DLD1 (cell line): ENCODE measurements around the gene ZNF100.
"Not testable (repeated sequence)": the region's sequence is repeated elsewhere in the genome, so short reads cannot be mapped to it uniquely, and the experiment has no call there.

Experiments
- in situ Hi-C: cut with HindIII; loops from 2 replicates; pipeline ENCODE4 v1.10.0; 2017; ENCODE audit warnings: low sequenced_read_pairs

Gene ZNF100

DNA sequence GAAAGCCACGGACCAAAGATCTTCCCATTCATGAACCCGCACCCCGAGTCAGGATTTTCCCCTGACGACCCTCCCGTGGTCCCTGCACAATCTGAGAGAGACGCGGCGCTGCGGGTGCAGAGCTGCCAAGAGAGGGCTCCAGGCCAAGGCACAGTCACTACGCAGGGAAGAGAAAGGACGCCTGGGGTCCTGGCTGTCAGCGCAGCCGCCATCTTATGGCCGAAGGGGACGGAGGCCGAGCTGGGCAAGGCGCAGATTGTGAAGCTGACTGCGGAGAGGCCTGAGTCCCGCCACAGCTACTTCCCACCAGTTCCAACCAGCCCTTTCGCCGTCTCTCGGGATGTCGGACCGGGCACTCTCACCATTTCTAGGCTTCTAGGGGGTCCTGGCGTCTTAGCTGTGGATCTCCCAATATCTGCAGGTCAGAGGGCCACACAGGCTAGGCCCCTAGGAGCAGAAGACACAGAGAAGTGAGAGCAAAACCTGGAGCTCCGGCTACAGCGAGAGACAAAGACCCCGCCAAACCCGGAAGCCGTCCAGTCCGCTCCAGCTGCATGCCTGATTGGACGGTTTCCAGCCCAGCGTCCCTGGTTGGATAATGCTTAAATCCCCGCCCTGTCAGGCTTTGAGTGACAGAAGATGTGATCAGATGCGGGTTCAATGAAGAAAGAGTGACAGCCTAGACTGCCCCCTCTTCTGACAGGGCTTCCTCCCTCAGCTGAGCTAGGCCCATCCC lies at the start of gene ZNF100:
TSS of gene ZNF100 (minus strand) at position 515 of the 736 bp plus-strand sequence. CDS start at position 365, 150 bp downstream.
- in situ Hi-C loops, result no loop called here

- in situ Hi-C loops, result no loop called here
Measured at GRCh38 chr19:21812448-21812847, 45.1 kb upstream of the ZNF100 start.

DNA sequence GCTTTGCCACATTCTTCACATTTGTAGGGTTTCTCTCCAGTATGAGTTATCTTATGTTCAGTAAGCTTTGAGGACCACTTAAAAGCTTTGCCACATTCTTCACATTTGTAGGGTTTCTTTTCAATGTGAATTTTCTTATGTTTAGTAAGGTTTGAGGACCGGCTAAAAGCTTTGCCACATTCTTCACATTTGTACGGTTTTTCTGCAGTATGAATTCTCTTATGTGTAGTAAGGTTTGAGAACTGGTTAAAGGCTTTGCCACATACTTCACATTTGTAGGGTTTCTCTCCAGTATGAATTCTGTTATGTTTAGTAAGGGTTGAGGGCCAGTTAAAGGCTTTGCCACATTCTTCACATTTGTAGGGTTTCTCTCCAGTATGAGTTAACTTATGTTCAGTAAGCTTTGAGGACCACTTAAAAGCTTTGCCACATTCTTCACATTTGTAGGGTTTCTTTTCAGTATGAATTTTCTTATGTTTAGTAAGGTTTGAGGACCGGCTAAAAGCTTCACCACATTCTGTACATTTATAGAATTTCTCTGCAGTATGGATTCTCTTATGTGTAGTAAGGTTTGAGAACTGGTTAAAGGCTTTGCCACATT lies 41.1 kb upstream of the ZNF100 start:
- in situ Hi-C loops, result not testable (repeated sequence)

DNA sequence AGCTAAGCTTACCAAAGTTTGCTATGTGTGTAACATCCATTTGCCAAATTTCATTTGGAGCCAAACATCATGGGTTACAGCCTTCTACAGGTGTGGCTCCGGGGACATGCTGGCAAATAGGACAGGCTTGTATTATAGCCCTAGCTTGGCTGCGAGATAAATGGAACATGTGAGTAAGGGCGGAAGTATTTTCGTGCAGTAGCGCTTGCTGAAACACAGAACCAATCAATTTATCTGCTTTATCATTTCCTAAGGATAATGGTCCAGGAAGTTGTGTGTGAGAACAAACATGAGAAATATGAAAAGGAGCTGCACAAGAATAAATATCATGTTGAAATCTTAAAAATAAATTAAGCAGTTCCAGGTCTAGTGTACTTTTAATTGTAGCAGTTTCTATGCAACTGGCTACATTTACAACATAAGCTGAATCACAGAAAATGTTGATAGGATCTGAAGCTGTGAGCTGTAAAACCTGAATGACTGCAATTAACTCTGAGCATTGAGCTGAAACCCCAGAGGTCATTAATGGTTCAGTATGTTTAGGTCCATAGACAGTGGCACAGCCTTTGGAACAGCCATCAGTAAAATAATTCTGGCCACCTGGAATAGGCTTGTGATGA lies 22.2 kb upstream of the ZNF100 start:
- in situ Hi-C loops, result no loop called here

GRCh38 chr19:21786936-21787335 lies 19.6 kb upstream of the ZNF100 start:
- in situ Hi-C loops, result no loop called here

GRCh38 chr19:21775792-21776191 lies 8.4 kb upstream of the ZNF100 start:
- in situ Hi-C loops, result not testable (repeated sequence)

- in situ Hi-C loops, result not testable (repeated sequence)
Measured at GRCh38 chr19:21766705-21767064, 694 bp downstream of the ZNF100 start.

- in situ Hi-C loops, result no loop called here
Measured at GRCh38 chr19:21765151-21765550, 2.2 kb downstream of the ZNF100 start.

DNA sequence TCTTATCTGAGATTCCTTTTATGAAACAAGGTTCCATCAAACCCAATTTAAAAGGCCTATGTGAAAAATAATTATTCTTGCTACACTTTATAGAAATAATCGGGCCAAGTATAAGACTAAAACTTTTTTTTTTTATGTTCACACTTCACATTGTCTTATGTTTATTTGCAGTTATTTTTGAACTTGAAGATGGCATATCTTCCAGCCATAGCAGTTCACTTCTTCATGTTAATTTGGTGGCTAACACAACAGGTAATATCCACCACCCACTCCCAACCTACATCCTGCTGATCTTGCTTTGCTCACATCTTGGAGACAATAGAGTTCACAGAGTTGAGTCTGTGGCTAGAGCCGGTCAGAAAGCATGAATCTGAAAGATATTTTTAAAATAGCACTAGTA lies 5.8 kb downstream of the ZNF100 start:
- in situ Hi-C loops, result not testable (repeated sequence)

DNA sequence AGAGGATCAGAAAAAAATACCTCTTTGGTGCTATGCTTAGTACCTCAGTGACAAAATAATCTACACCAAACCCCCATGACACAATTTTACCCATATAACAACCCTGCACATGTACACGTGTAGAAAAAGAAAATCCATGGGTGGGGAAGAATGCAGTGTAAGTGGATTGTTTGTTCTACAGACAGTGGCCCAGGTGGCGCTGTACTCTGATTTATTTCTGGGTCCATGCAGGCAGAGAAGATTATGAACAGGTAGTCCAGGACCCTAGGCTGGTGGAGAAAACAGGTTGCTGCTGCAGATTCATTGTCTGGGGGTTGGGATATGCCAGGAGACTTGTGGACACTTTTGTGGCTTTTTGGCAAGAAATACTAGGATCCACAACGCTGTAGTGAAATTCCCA lies 9.1 kb downstream of the ZNF100 start:
- in situ Hi-C loops, result no loop called here

- in situ Hi-C loops, result not testable (repeated sequence)
Measured at GRCh38 chr19:21755555-21755954, 11.8 kb downstream of the ZNF100 start.

- in situ Hi-C loops, result no loop called here
Measured at GRCh38 chr19:21751384-21751783, 16.0 kb downstream of the ZNF100 start.

GRCh38 chr19:21750586-21751128 lies 16.7 kb downstream of the ZNF100 start:
- in situ Hi-C loops, result no loop called here

DNA sequence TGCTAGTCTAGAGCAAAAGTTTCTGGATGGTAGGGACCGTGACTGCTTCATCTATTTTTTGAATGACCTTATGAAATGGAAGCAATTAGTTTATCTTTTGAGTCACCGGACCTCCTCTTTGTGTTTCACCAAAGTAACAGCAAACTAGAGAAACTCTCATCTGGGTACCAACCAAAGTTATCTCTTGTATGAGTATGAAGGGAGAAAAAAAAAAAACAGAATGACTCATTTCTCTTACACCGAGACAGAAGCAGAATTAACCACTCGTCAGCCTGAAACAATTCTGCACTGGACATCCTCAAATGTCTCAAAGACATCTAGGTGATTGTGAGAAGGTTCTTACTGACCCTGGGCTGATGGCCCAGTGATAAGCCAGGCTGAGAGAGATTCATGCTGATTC lies 18.3 kb downstream of the ZNF100 start:
- in situ Hi-C loops, result no loop called here

DNA sequence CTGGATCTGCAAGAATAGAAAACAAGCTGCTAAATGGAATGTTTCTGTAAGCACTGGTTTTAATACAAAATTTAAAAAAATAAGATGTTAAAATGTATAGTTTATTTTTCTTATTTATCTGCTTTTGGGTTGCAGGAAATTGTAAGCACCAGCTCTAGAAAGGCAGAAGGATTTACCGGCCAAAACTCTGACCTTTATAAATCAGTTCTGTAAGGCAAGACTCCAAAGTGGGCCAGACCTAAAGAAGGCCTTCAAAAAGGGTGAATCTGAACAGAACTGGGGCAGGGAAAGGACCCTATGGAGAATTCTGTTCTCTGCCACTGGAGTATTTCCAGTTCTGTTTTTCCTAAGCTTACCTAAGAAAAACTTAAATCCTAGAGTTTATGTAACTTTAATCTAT lies 19.3 kb downstream of the ZNF100 start:
- in situ Hi-C loops, result no loop called here

- in situ Hi-C loops, result no loop called here
Measured at GRCh38 chr19:21740559-21740958, 26.8 kb downstream of the ZNF100 start.

DNA sequence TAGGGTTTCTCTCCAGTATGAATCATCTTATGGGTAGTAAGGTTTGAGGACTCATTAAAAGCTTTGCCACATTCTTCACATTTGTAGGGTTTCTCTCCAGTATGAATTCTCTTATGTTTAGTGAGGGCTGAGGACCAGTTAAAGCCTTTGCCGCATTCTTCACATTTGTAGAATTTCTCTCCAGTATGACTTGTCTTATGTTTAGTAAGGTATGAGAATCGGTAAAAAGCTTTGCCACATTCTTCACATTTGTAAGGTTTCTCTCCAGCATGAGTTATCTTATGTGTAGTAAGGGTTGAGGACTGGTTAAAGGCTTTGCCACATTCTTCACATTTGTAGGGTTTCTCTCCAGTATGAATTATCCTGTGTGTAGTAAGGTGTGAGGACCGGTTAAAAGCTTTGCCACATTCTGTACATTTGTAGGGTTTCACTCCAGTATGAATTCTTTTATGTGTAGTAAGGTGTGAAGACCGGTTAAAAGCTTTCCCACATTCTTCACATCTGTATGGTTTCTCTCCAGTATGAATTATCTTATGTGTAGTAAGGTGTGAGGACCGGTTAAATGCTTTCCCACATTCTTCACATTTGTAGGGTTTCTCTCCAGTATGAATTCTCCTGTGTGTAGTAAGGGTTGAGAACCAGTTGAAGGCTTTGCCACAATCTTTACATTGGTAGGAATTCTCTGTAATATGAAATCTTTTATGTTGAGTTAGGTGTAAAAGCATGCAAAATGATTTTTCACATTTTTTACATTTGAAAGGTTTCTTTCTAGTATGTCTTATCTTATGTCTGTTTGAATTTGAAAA lies 40.2 kb downstream of the ZNF100 start:
- in situ Hi-C loops, result not testable (repeated sequence)

DNA sequence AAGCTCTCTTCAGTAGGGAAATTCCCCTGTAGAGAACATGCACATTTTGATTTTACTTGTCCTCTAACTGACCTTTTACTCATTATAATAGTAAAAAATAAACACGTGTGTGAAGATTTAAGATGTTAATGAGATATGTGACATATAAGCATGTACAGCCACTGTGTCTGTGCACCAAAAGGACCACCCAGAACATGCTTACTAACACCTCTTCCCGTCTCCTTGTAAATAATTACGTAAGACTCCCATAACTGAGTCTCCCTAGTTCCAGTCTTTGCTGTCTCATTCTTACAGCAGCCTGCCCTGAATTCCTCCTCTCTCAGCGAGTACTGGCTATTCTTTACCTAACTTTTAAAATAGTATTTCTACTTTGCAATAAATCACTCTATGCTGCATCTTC lies 53.6 kb downstream of the ZNF100 start:
- in situ Hi-C loops, result no loop called here

GRCh38 chr19:21709464-21709863 lies 57.9 kb downstream of the ZNF100 start:
- in situ Hi-C loops, result no loop called here

DNA sequence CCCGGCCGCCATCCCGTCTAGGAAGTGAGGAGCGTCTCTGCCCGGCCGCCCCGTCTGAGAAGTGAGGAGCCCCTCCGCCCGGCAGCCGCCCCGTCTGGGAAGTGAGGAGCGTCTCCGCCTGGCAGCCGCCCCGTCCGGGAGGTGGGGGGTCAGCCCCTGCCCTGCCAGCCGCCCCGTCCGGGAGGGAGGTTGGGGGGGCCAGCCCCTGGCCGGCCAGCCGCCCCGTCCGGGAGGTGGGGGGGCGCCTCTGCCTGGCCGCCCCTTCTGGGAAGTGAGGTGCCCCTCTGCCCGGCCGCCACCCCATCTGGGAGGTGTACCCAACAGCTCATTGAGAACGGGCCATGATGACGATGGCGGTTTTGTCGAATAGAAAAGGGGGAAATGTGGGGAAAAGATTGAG lies 59.5 kb downstream of the ZNF100 start:
- in situ Hi-C loops, result not testable (repeated sequence)

GRCh38 chr19:21707065-21707464 lies 60.3 kb downstream of the ZNF100 start:
- in situ Hi-C loops, result no loop called here
